ENCODE results near the gene LMO4.

The LMO4 gene

GRCh38 chr1:87358219-87358618 lies 29.5 kb downstream of the LMO4 start:
- DNase-seq (ENCODE audit: low spot score), result no peak

GRCh38 chr1:87359586-87359985 lies 30.9 kb downstream of the LMO4 start:
- DNase-seq (ENCODE audit: low spot score), result no peak

- DNase-seq (ENCODE audit: low spot score), result no peak
Observed at GRCh38 chr1:87362063-87362833, 33.6 kb downstream of the LMO4 start.

GRCh38 chr1:87362834-87363426 lies 34.2 kb downstream of the LMO4 start:
- no peak for DNase-seq (ENCODE audit: low spot score)

GRCh38 chr1:87367549-87367948 lies 38.9 kb downstream of the LMO4 start:
- no peak for DNase-seq (ENCODE audit: low spot score)

GRCh38 chr1:87368907-87369306 lies 40.2 kb downstream of the LMO4 start:
- no peak for DNase-seq (ENCODE audit: low spot score)

- no peak for DNase-seq (ENCODE audit: low spot score)
Observed at GRCh38 chr1:87369736-87370478, 41.2 kb downstream of the LMO4 start.

GRCh38 chr1:87370544-87370943 lies 41.9 kb downstream of the LMO4 start:
- DNase-seq (ENCODE audit: low spot score), result no peak

- DNase-seq (ENCODE audit: low spot score), result no peak
Observed at GRCh38 chr1:87379306-87379705, 50.6 kb downstream of the LMO4 start.

GRCh38 chr1:87386217-87386790 lies 57.6 kb downstream of the LMO4 start:
- no peak for DNase-seq (ENCODE audit: low spot score)

GRCh38 chr1:87388411-87388810 lies 59.7 kb downstream of the LMO4 start:
- no peak for DNase-seq (ENCODE audit: low spot score)

GRCh38 chr1:87389011-87389410 lies 60.3 kb downstream of the LMO4 start:
- DNase-seq (ENCODE audit: low spot score), result no peak

- DNase-seq (ENCODE audit: low spot score), result no peak
Observed at GRCh38 chr1:87389546-87389945, 60.9 kb downstream of the LMO4 start.

GRCh38 chr1:87392248-87393192 lies 63.8 kb downstream of the LMO4 start:
- DNase-seq (ENCODE audit: low spot score), result no peak

- no peak for DNase-seq (ENCODE audit: low spot score)
Observed at GRCh38 chr1:87393445-87394085, 64.9 kb downstream of the LMO4 start.

- no peak for DNase-seq (ENCODE audit: low spot score)
Observed at GRCh38 chr1:87394513-87394912, 65.8 kb downstream of the LMO4 start.

GRCh38 chr1:87394982-87395381 lies 66.3 kb downstream of the LMO4 start:
- DNase-seq (ENCODE audit: low spot score), result no peak

All from HuH-7 (cell line).